ENCODE results near the gene CAMKMT. TPM values are rescaled to one million over a fixed set of nuclear protein-coding genes. Genes with fewer than 3 reads are reported as not detected.

The CAMKMT gene
- total and polyA plus RNA-seq, 2 donors (not counting 1 experiment from before 2014, with no cell fraction given), result 6.2 to 23.3 TPM

DNA sequence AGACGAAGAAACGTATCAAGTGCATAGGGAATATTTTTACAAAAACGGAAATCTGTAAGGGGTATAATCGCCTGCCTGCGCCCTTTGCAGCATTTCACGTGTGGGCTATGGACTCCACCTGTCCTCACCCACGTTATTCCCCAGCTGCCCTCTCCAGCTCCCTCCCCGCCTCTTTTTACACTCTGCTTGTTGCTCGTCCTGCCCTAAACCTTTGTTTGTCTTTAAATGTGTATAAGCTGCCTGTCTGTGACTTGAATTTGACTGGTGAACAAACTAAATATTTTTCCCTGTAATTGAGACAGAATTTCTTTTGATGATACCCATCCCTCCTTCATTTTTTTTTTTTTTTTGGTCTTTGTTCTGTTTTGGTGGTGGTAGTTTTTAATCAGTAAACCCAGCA lies 410.4 kb downstream of the CAMKMT start:
- H4K20me1 ChIP-seq (ENCODE audit: control insufficient read depth, insufficient read depth, low read length, poor library complexity, severe bottlenecking), result no peaks in the 10 kb centered on the region
- DNase-seq, result no peak
- H3K79me2 ChIP-seq (ENCODE audit: control insufficient read depth, insufficient read depth, low read length), result no peaks in the 10 kb centered on the region
- WGBS (ENCODE audit: insufficient coverage), result 100% methylated on average over 2 of the region's 9 CpGs
- H3K4me1 ChIP-seq (ENCODE audit: control insufficient read depth in 2 of 2, insufficient read depth in 2 of 2, low read length in 2 of 2), result peaks cover 6 to 12% of the 10 kb centered on the region in 2 donors
- H3K4me3 Mint-ChIP-seq, result no peak overlapping the region
- no peaks in the 10 kb centered on the region for H3K9me3 Mint-ChIP-seq (ENCODE audit: insufficient read depth)
- POLR2A ChIA-PET, result interaction anchor here (0.7 kb wide), 1 partner anchor 176 kb away, joined by 4 read pairs; no protein-coding TSS in a partner anchor
- TF ChIP-seq, protein P1, sequence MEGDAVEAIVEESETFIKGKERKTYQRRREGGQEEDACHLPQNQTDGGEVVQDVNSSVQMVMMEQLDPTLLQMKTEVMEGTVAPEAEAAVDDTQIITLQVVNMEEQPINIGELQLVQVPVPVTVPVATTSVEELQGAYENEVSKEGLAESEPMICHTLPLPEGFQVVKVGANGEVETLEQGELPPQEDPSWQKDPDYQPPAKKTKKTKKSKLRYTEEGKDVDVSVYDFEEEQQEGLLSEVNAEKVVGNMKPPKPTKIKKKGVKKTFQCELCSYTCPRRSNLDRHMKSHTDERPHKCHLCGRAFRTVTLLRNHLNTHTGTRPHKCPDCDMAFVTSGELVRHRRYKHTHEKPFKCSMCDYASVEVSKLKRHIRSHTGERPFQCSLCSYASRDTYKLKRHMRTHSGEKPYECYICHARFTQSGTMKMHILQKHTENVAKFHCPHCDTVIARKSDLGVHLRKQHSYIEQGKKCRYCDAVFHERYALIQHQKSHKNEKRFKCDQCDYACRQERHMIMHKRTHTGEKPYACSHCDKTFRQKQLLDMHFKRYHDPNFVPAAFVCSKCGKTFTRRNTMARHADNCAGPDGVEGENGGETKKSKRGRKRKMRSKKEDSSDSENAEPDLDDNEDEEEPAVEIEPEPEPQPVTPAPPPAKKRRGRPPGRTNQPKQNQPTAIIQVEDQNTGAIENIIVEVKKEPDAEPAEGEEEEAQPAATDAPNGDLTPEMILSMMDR (IDR thresholded peaks at IDR 0.05), result no peak
- no peak for TF ChIP-seq EZH2 (IDR thresholded peaks at IDR 0.05; ENCODE audit: borderline replicate concordance, insufficient read depth, low read depth, low read length, poor library complexity, severe bottlenecking)
- H3K27ac ChIP-seq (ENCODE audit: low read length in 2 of 2), result no peak overlapping the region
- CTCF ChIA-PET, result interaction anchor here (1.4 kb wide), 1 partner anchor 55 kb away, joined by 4 read pairs; no protein-coding TSS in a partner anchor
- intact Hi-C loops (cut with micrococcal nuclease), result no loop called here
- no peaks in the 10 kb centered on the region for H3K9me3 ChIP-seq (ENCODE audit: control extremely low read depth in 1 of 3, control insufficient read depth in 2 of 3, insufficient read depth in 1 of 3, low read length in 2 of 3)
- ATAC-seq (ENCODE audit: low read depth), result no peak
- H3K4me2 ChIP-seq (replicated peaks; ENCODE audit: low read depth, low read length, poor library complexity, severe bottlenecking), result no peak overlapping the region
- H3K27me3 Mint-ChIP-seq, result peaks cover 20% of the 10 kb centered on the region
- H3K4me1 Mint-ChIP-seq, result peaks cover 17% of the 10 kb centered on the region
- no peak overlapping the region for H3K9ac ChIP-seq (ENCODE audit: low read length)
- peaks cover 0 to 12% (median 7%) of the 10 kb centered on the region in 4 experiments for H3K27me3 ChIP-seq (replicated peaks in 1 of 4; ENCODE audit: control extremely low read depth in 1 of 4, control insufficient read depth in 3 of 4, insufficient read depth in 4 of 4, low read length in 3 of 4)
- H3K4me3 ChIP-seq (ENCODE audit: control extremely low read depth in 1 of 5, extremely low read depth in 1 of 5, insufficient read depth in 1 of 5, low read depth in 2 of 5, low read length in 4 of 5), result no peak overlapping the region
- H3K27ac Mint-ChIP-seq, result no peak overlapping the region
- H3K36me3 ChIP-seq (replicated peaks in 1 of 2; ENCODE audit: control extremely low read depth in 1 of 2, control insufficient read depth in 1 of 2, extremely low read depth in 1 of 2, insufficient read depth in 2 of 2, low read length in 1 of 2), result no peaks in the 10 kb centered on the region
- H2AFZ ChIP-seq (ENCODE audit: insufficient read depth, low read depth, low read length, poor library complexity, severe bottlenecking), result no peak overlapping the region

DNA sequence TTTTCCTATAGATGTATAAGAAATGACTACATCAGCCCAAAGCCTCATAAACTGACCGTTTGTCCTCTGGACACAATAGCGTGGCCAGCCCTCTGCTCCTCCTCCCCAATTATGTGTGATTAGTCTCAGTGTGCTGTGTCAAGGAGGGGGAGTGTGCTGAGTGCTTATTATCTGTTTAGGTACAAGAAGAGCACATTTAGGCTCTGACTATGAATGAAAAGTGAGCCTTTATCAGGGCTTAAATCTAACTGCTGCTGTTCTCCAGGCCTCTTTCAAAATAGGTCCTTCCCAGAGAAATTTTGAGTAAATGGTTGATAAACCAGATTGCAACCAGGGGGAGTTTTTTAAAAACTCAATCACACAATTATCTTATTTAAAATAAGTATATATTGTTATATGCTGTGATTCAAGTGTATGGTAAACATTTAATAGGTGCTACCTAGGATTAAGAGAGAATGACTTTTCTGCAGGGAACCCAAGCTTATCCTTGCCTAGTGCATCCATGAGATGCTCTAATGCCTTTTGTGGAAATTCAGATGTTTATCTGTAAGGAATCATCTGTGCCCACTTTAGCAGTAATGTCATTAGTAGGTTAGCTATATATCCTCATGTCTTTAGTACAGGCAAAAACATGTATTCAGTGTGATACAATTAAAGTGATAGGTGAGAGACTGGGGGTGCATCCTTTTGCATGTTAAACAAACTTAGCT lies 411.1 kb downstream of the CAMKMT start:
- no peaks in the 10 kb centered on the region for H3K36me3 ChIP-seq (replicated peaks in 1 of 2; ENCODE audit: control extremely low read depth in 1 of 2, control insufficient read depth in 1 of 2, extremely low read depth in 1 of 2, insufficient read depth in 2 of 2, low read length in 1 of 2)
- no peak overlapping the region for H3K9ac ChIP-seq (ENCODE audit: low read length)
- H3K4me2 ChIP-seq (replicated peaks; ENCODE audit: low read depth, low read length, poor library complexity, severe bottlenecking), result no peak overlapping the region
- H3K4me1 ChIP-seq (ENCODE audit: control insufficient read depth in 2 of 2, insufficient read depth in 2 of 2, low read length in 2 of 2), result peaks cover 13 to 16% of the 10 kb centered on the region in 2 donors
- no peak overlapping the region for H3K27ac ChIP-seq (ENCODE audit: low read length in 2 of 2)
- TF ChIP-seq EZH2 (IDR thresholded peaks at IDR 0.05; ENCODE audit: borderline replicate concordance, insufficient read depth, low read depth, low read length, poor library complexity, severe bottlenecking), result no peak
- TF ChIP-seq, protein P1 (IDR thresholded peaks at IDR 0.05), result no peak
- H3K9me3 ChIP-seq (ENCODE audit: control extremely low read depth in 1 of 3, control insufficient read depth in 2 of 3, insufficient read depth in 1 of 3, low read length in 2 of 3), result no peaks in the 10 kb centered on the region
- Mint-ChIP-seq H3K9me3 (ENCODE audit: insufficient read depth) (no peaks in the 10 kb centered on the region), H3K4me1 (peaks cover 24% of the 10 kb centered on the region), H3K27ac (no peak overlapping the region), H3K4me3 (no peak overlapping the region), H3K27me3 (peaks cover 13% of the 10 kb centered on the region)
- ATAC-seq (ENCODE audit: low read depth) (no peak), DNase-seq (no peak)
- POLR2A ChIA-PET, result no interaction called here
- H4K20me1 ChIP-seq (ENCODE audit: control insufficient read depth, insufficient read depth, low read length, poor library complexity, severe bottlenecking), result no peaks in the 10 kb centered on the region
- H3K27me3 ChIP-seq (replicated peaks in 1 of 4; ENCODE audit: control extremely low read depth in 1 of 4, control insufficient read depth in 3 of 4, insufficient read depth in 4 of 4, low read length in 3 of 4), result peaks cover 0 to 8% (median 2%) of the 10 kb centered on the region in 4 experiments
- H3K79me2 ChIP-seq (ENCODE audit: control insufficient read depth, insufficient read depth, low read length), result no peaks in the 10 kb centered on the region
- no peak overlapping the region for H3K4me3 ChIP-seq (ENCODE audit: control extremely low read depth in 1 of 5, extremely low read depth in 1 of 5, insufficient read depth in 1 of 5, low read depth in 2 of 5, low read length in 4 of 5)
- CTCF ChIA-PET, result interaction anchor here (2.0 kb wide), 1 partner anchor 293 kb away, joined by 5 read pairs; no protein-coding TSS in a partner anchor
- intact Hi-C loops (cut with micrococcal nuclease), result no loop called here
- no CpG with 5 or more reads among the region's 2 CpGs for WGBS (ENCODE audit: insufficient coverage)
- no peak overlapping the region for H2AFZ ChIP-seq (ENCODE audit: insufficient read depth, low read depth, low read length, poor library complexity, severe bottlenecking)

All from B cell (primary cell).